Urinary bladder (tissue), 4 donors: ENCODE data around the gene SLC9A1. TPM values are rescaled to one million over a fixed set of nuclear protein-coding genes. Genes with fewer than 3 reads are reported as not detected.

Experiments used
- DNase-seq: peaks from one replicate; pipeline ENCODE4 v3.0.0-alpha.2; 2015; ENCODE audit errors: extremely low spot score
- H3K27ac ChIP-seq: one replicate; pipeline ENCODE4 v1.5.1; 2013; ENCODE audit warnings: low read depth, mild to moderate bottlenecking, moderate library complexity
- H3K36me3 ChIP-seq: one replicate; pipeline ENCODE4 v1.6.1; 2013; ENCODE audit warnings: mild to moderate bottlenecking, moderate library complexity; ENCODE audit not compliant: insufficient read depth
- H3K4me1 ChIP-seq: one replicate; pipeline ENCODE4 v1.6.1; 2013; ENCODE audit warnings: mild to moderate bottlenecking, moderate library complexity; ENCODE audit not compliant: insufficient read depth
- H3K4me3 ChIP-seq: one replicate; pipeline ENCODE4 v1.5.1; 2013; ENCODE audit warnings: low read depth, low read length
- WGBS: extraction: QIAGEN DNeasy Blood & Tissue Kit; methylation state at CpG from one replicate; pipeline ENCODE4 v1.1.7; 2013; 5-methylcytosine and 5-hydroxymethylcytosine counted together
- polyA plus RNA-seq: library from polyadenylated mRNA; stranded (reverse); fragments of 200-250 nt; gene quantifications from one replicate; pipeline ENCODE4 v1.2.3, GENCODE V29; 2013
- total RNA-seq: library from RNA; depleted of rRNA; stranded (reverse); fragments of >200 nt; gene quantifications from one replicate; pipeline ENCODE4 v1.2.3, GENCODE V29; 2014
- donor health status: healthy with polysubstance abuse.
- donor health status: healthy.

The SLC9A1 gene
- total and polyA plus RNA-seq, 2 donors: 9.7 to 18.3 TPM

DNA sequence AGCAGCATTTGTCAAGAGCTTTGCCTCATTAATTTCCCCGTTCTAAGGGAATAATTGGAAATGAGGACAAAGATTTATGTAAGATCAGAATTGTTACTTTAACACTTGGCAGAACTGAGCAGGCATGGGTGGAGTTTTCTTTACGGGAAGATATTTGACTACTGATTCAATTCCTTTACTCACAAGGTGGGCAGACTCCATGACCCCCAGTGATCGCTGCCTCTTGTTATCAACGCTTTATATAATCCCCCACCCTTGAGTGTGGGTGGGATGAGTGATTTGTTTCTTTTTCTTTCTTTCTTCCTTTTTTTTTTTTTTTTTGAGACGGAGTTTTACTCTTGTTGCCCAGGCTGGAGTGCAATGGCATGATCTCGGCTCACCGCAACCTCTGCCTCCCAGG lies 77.0 kb downstream of the SLC9A1 start:
- Histone ChIP-seq H3K27ac (no peak overlapping the region), H3K36me3 (no peaks in the 10 kb centered on the region), H3K4me1 (no peaks in the 10 kb centered on the region), H3K4me3 (no peak overlapping the region)
- no peak for DNase-seq
- WGBS: 38% methylated on average over 4 of the region's 7 CpGs

DNA sequence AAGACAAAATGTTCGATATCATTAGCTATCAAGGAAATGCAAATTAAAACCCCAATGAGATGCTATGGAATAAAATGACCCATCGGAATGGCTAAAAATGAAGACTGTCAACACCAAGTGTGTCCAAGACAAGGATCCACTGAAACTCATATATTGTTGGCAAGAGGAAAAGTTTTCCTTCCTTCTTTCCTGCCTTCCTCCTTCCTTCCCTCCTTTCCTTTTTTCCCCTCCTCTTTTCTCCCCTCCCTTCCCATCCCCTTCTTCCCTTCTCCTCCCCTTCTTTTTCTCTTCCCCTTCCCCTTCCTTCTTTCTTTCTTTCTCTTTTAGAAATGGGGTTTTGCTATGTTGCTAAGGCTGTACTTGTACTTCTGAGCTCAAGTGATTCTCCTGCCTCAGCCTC lies 78.1 kb downstream of the SLC9A1 start:
- 90% methylated on average over 2 of the region's 2 CpGs for WGBS
- no peaks in the 10 kb centered on the region for H3K4me1 ChIP-seq
- no peak for DNase-seq
- no peak overlapping the region for H3K4me3 ChIP-seq
- H3K27ac ChIP-seq: no peak overlapping the region
- no peaks in the 10 kb centered on the region for H3K36me3 ChIP-seq

DNA sequence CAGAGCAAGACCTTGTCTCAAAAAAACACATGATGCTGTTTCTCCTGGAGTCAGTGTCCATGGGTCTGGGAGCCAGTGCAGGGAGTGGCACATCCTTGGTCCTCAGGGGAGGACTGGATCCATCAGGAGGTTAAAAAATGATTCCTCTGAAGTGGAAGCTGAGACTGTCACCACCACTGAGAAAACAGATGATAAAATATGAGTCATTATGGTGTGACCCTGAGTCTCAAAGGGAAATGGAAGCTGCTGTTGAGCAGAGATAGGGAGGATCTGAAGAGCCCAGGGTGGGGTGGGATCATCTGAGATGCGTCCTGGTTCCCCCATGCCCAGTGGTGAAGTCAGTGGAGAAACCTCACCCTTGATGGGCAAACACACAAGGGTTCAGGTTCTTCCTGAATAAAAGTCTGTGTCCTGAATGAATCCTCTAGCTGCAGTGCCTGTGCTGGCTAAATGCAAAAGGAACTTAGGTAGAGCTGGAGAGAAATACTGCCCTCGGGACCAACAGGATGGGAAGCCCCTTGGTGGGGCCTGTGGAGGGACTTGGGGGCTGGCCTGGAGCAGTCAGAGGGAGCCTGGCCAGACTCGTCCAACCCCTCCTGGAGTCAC lies 80.6 kb downstream of the SLC9A1 start:
- Histone ChIP-seq H3K4me1 (no peaks in the 10 kb centered on the region), H3K27ac (no peak overlapping the region), H3K4me3 (no peak overlapping the region), H3K36me3 (no peaks in the 10 kb centered on the region)
- no peak for DNase-seq
- WGBS: 59% methylated on average over 3 of the region's 3 CpGs

DNA sequence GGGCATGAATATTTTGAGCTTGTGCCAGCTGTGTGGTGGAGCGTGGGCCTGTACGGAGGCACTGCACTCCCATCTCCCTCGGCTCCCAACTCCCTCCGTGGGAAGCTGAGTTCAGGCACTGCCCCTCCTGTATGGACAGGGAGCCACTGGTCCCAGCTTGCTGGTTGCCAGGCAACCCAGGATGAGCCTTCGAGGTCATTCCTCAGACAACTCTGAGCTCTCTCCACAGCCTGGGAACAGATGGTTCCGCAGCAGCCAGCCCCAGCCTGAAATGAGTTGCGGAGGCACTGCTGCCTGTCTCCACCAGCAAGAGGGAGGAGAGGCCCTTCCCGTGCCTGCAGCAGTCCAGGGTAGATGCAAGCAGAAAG lies 83.9 kb downstream of the SLC9A1 start:
- Histone ChIP-seq H3K4me1 (no peaks in the 10 kb centered on the region), H3K4me3 (no peak overlapping the region), H3K36me3 (no peaks in the 10 kb centered on the region), H3K27ac (no peak overlapping the region)
- DNase-seq: no peak
- WGBS: 26% methylated on average over 8 of the region's 8 CpGs

DNA sequence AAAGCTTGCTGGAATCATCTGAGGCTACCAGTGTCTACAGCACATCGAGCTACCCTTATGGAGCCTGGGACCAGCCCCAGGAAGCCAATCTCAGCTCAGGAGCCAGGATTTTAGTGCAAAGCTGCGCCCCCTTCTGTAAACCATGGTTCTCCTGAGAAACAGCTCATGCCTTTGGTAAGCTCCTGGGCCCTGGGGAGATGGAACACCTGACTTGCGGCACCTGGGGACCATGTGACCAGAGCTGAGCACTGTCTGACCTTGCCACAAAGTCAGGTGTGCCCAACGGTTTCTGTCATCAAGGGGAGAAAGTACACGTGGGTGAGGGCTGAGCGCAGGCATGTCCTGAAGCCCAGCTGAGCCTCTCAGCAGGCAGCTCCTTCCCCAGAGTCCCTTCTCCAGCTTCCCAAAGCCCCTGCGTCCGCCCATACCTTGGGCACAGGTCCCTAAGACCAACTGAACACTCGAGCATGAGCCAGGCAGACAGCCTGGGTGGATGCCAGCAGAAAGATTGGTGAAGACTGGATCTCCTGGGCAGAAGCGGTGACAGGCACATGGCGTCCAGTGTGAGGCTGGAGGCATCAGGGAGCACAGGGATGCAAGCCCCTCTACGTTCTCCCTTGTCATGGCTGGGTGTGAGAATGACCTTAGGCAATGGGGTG lies 84.4 kb downstream of the SLC9A1 start:
- WGBS: 70% methylated on average over 12 of the region's 12 CpGs
- Histone ChIP-seq H3K4me1 (no peaks in the 10 kb centered on the region), H3K27ac (no peak overlapping the region), H3K36me3 (no peaks in the 10 kb centered on the region), H3K4me3 (no peak overlapping the region)
- no peak for DNase-seq

DNA sequence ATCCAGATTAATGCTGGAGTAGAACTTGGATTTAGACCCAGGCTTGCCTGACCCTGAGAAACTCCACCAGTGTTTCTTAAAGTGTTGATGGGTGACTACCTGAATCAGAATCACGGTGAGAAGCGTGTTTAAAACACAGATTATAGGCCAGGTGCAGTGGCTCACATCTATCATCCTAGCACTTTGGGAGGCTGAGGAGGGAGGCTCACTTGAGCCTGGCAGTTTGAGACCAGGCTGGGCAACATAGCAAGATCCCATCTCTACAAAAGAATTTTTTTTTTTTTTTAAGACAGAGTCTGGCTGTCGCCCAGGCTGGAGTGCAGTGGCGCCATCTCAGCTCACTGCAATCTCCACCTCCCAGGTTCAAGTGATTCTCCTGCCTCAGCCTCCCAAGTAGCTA lies 86.0 kb downstream of the SLC9A1 start:
- Histone ChIP-seq H3K4me1 (no peaks in the 10 kb centered on the region), H3K36me3 (no peaks in the 10 kb centered on the region), H3K27ac (no peak overlapping the region), H3K4me3 (no peak overlapping the region)
- DNase-seq: no peak
- 89% methylated on average over 4 of the region's 4 CpGs for WGBS

DNA sequence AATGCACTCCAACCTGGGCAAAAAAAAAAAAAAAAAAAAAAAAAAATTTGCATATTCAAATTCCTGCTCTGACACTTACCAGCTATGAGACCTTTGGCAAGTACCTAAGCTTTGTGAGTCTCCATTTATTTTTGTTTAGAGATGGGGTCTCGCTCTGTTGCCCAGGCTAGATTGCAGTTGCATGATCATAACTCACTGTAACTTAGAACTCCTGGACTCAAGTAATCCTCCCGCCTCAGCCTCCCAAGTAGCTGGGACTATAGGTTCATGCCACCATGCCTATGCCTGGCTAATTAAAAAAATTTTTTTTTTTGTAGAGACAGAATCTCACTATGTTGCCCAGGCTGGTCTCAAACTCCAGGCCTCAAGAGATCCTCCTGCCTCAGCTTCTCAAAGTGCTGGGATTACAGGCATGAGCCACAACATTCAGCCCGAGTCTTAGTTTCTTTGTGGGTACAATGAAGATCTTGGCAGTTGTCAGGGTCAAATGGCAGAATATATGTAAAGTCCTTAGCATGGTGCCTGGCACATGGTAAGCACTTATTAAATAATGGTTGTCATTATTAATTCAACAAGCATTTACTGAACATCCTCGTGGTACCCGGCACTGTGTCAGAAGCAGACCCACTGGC lies 88.8 kb downstream of the SLC9A1 start:
- Histone ChIP-seq H3K36me3 (no peaks in the 10 kb centered on the region), H3K4me1 (no peaks in the 10 kb centered on the region), H3K4me3 (no peak overlapping the region), H3K27ac (no peak overlapping the region)
- DNase-seq: no peak
- WGBS: 93% methylated on average over 5 of the region's 5 CpGs

DNA sequence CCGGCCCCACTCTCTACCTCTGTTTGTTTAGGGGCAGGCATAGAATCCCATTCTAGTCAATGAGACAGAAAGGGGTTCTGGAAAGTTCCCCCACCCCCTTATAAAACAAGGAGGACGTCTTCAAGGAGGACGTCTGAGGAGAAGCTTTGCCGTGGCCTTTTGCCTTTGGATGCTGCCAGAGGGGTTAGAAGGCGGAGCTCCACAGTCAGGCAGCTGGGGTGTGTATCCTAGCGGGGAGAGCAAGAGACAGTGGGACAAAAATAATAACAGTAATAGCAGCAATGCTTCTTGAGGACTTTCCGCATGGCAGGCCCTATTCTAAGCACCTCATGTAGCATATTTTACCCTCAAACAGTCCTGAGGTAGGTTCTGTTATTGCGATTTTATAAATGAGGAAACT lies 94.0 kb downstream of the SLC9A1 start:
- Histone ChIP-seq H3K36me3 (no peaks in the 10 kb centered on the region), H3K4me3 (no peak overlapping the region), H3K27ac (no peak overlapping the region), H3K4me1 (no peaks in the 10 kb centered on the region)
- DNase-seq: no peak
- WGBS: 83% methylated on average over 8 of the region's 8 CpGs

DNA sequence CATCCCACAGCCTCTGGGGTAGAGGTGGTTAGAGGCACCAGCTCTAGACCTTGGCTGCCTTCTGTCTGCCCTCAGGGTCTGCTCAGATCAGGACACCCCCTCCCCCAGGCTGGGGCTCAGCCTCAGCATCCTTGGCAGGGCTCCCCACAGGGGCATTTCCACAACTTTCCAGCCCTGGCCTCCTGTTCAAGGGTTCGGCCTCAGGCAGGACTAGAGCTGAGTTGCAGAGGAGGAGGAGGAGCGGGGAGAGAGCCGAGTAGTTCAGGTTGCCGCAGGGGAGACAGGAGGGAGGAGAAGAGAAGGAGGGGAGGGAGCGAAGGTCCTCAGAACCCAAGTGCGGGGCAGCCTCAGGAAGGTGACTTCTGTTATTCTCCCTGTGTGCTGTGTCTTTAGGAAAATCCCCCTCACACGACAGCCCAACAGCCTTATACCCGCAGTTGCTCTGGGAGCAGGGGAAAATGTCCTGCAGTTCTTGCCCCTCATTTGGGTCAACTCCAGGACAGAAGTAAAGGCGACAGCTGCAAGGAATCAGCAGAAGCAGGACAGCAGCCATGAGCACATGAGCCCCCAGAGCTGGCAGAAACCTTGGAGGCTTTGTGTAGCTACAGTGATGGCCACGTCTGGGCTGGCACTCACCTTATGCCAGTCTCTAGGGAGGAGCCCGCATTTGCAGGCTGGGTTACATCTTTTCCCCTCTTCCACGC lies 95.8 kb downstream of the SLC9A1 start:
- no peak overlapping the region for H3K27ac ChIP-seq
- DNase-seq: no peak
- H3K36me3 ChIP-seq: no peaks in the 10 kb centered on the region
- no peak overlapping the region for H3K4me3 ChIP-seq
- WGBS: 70% methylated on average over 12 of the region's 12 CpGs
- H3K4me1 ChIP-seq: no peaks in the 10 kb centered on the region

DNA sequence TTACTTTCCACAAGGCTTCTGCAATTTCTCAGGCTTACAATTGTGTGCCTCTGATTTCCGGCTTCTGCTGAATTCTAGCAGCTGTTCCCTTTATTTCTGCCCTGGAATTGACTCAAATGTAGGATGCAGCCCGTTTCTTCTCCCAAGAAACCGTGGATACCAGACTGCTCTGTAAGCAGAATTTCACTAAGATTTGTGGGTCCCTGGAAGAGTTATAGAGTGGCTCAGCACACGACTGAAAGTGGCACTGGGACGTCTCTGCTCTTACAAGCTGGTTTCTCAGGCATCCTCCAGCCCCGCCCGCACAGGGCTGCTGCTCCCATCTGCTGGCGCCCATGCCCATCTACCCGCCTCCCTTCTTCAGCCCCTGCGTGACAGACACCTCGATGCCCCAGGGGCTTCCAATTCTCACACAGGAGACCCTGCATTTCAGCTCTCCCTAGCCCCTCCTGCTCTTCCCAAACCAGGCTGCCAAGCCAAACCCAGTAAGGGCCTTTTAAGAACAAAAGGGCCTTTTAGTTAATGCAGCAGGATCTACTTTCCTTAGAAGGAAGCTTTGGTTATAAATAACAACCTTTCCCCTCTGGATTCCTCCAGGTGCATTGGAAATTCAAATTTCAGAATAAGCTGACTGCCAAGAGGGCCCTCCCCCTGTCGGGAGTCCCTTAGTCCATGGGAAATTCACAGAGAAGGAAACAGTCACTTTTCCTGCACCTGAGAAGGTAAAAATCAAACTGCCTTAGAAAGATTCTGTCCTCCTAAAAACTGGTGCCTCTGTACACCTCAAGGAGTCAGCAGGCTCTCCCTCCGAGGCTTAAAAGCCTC lies 96.9 kb downstream of the SLC9A1 start:
- Histone ChIP-seq H3K4me1 (no peaks in the 10 kb centered on the region), H3K27ac (no peak overlapping the region), H3K36me3 (no peaks in the 10 kb centered on the region), H3K4me3 (no peak overlapping the region)
- DNase-seq: no peak
- WGBS: 37% methylated on average over 13 of the region's 13 CpGs

DNA sequence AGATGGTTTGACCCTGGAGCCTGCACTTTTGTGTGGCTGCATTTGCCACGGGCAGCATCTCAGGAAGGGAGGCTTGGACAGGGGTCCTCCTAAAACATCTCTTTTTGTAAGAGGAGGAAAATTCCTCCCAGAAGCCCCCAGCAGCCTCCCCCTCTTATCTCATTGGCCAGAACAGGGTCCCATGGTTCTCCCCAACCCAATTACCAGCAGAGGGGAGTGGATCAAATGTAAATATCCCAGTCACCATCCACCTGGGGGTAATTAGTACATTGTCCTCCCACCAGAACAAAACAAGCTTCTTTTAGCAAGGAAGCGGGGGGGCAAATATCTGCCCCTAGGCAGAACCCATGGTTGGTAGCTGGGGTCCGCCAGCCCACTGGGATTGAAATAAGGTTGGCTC lies 97.5 kb downstream of the SLC9A1 start:
- WGBS: 47% methylated on average over 3 of the region's 3 CpGs
- H3K27ac ChIP-seq: no peak overlapping the region
- DNase-seq: no peak
- no peaks in the 10 kb centered on the region for H3K36me3 ChIP-seq
- no peak overlapping the region for H3K4me3 ChIP-seq
- H3K4me1 ChIP-seq: no peaks in the 10 kb centered on the region

DNA sequence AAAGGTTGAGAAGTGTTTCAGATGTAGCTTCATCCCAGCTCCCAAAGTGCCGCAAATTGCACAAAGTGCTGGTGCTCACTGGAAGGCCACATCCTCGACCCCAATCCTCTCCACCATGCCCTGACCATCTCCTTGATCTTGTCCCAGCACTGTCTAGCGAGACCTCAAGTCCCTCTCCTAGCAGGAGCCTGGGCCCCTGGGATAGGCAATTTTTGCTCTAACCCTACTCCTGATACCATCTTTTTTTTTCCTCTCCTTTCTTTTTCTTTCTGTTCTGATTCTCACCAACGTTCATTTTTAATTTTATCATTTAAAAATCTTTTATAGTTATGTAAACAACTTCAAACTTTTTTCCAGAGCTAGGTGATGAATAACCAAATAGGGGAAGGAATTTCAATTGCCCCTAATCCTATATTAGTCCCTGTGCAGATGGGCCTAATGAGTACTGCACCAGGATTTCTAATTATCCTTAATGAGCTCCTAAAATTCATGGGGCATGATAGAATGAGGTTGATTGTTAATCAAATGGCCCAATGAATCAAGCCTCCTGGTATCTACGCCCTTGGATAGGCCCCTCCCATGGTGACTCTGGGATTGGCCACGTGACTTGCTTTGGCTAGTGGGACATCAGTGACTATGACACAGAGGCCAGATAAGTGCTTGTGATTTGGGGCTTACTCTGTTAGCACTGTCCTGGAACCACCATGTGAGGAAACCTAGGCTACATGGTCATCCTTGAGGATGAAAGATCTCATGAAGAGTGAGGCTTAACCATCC lies 100.8 kb downstream of the SLC9A1 start:
- no peaks in the 10 kb centered on the region for H3K36me3 ChIP-seq
- WGBS: 82% methylated on average over 6 of the region's 6 CpGs
- H3K4me1 ChIP-seq: no peaks in the 10 kb centered on the region
- H3K27ac ChIP-seq: no peak overlapping the region
- no peak overlapping the region for H3K4me3 ChIP-seq
- DNase-seq: no peak

DNA sequence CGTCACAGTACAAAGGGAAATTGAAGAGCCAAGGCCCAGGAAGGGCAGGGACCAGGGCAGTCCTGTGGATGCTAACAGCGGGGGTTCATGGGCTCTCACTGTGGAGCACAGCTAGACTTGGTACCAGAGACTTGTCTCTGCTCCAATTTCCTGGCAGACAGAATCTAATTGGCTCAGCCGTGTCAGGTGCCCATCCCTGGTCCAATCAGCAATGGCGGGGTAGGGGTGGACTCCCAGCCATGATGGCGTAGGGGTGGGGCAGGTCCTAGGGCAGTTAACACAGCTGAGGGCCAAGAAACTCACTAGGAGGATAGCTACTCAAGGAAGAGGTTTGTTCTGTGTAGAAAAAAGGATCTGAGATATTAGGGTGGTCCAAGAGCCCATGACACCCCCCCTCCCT lies 102.4 kb downstream of the SLC9A1 start:
- 96% methylated on average over 5 of the region's 5 CpGs for WGBS
- Histone ChIP-seq H3K36me3 (no peaks in the 10 kb centered on the region), H3K27ac (no peak overlapping the region), H3K4me1 (no peaks in the 10 kb centered on the region), H3K4me3 (no peak overlapping the region)
- no peak for DNase-seq
